ENCODE measurements around the gene SGK2.
"Not testable (repeated sequence)": the region's sequence is repeated elsewhere in the genome, so short reads cannot be mapped to it uniquely, and the experiment has no call there.

GRCh38 chr20:43607278-43607677, 48.5 kb downstream of the SGK2 start:
- TF ChIP-seq CTCF, EZH2 (IDR thresholded peaks at IDR 0.05): not testable (repeated sequence)
